ENCODE measurements around the gene AP3S1. TPM values are rescaled to one million over a fixed set of nuclear protein-coding genes. Genes with fewer than 3 reads are reported as not detected.

Gene AP3S1
- total RNA-seq, 2 experiments from 2014 or later, result 33.2 to 33.6 TPM

GRCh38 chr5:115812372-115812771 lies 29.4 kb upstream of the AP3S1 start:
- Mint-ChIP-seq H3K4me3 (no peak overlapping the region), H3K27ac (no peak overlapping the region), H3K36me3 (ENCODE audit: low read depth) (no peaks in the 10 kb centered on the region), H3K27me3 (peaks cover 51% of the 10 kb centered on the region), H3K4me1 (ENCODE audit: low read depth) (peaks cover 10% of the 10 kb centered on the region), H3K9me3 (no peaks in the 10 kb centered on the region)
- Histone ChIP-seq H3K27ac (ENCODE audit: low read depth in 1 of 2, low read length in 2 of 2) (no peak overlapping the region), H3K4me1 (ENCODE audit: insufficient read depth, low read length) (peaks cover 16% of the 10 kb centered on the region), H3K36me3 (ENCODE audit: insufficient read depth, low read length) (no peaks in the 10 kb centered on the region), H3K27me3 (ENCODE audit: control insufficient read depth in 1 of 2, insufficient read depth in 2 of 2, low read length in 2 of 2) (peaks cover 31 to 46% of the 10 kb centered on the region in 2 experiments), H3K4me3 (ENCODE audit: low read length) (no peak overlapping the region), H3K9me3 (ENCODE audit: control insufficient read depth in 1 of 2, insufficient read depth in 1 of 2, low read length in 2 of 2) (peaks cover 0 to 9% of the 10 kb centered on the region in 2 experiments)
- CTCF ChIA-PET, result no interaction called here
- no peak for TF ChIP-seq CTCF (IDR thresholded peaks at IDR 0.05)
- intact Hi-C loops (cut with DNase I, micrococcal nuclease), result no loop called here
- POLR2A ChIA-PET, result no interaction called here
- ATAC-seq (ENCODE audit: poor library complexity), result no peak
- no peak for DNase-seq

GRCh38 chr5:115813719-115814118 lies 28.0 kb upstream of the AP3S1 start:
- intact Hi-C loops (cut with DNase I, micrococcal nuclease), result no loop called here
- Histone ChIP-seq H3K27ac (ENCODE audit: low read depth in 1 of 2, low read length in 2 of 2) (no peak overlapping the region), H3K27me3 (ENCODE audit: control insufficient read depth in 1 of 2, insufficient read depth in 2 of 2, low read length in 2 of 2) (peaks cover 33 to 59% of the 10 kb centered on the region in 2 experiments), H3K4me3 (ENCODE audit: low read length) (no peak overlapping the region), H3K4me1 (ENCODE audit: insufficient read depth, low read length) (peaks cover 16% of the 10 kb centered on the region), H3K9me3 (ENCODE audit: control insufficient read depth in 1 of 2, insufficient read depth in 1 of 2, low read length in 2 of 2) (peaks cover 0 to 9% of the 10 kb centered on the region in 2 experiments), H3K36me3 (ENCODE audit: insufficient read depth, low read length) (no peaks in the 10 kb centered on the region)
- Mint-ChIP-seq H3K27ac (no peak overlapping the region), H3K4me1 (ENCODE audit: low read depth) (peaks cover 10% of the 10 kb centered on the region), H3K36me3 (ENCODE audit: low read depth) (no peaks in the 10 kb centered on the region), H3K27me3 (peaks cover 63% of the 10 kb centered on the region), H3K4me3 (no peak overlapping the region), H3K9me3 (no peaks in the 10 kb centered on the region)
- ChIA-PET CTCF (no interaction called here), POLR2A (no interaction called here)
- TF ChIP-seq CTCF (IDR thresholded peaks at IDR 0.05), result no peak
- no peak for ATAC-seq (ENCODE audit: poor library complexity)
- DNase-seq, result no peak

- peak in 1 of 14 experiments; percentile 4 for DNase-seq
- no peak overlapping the region for H3K27ac ChIP-seq (ENCODE audit: low read depth in 1 of 2, low read length in 2 of 2)
- Mint-ChIP-seq H3K27me3 (peaks cover 78% of the 10 kb centered on the region), H3K36me3 (ENCODE audit: low read depth) (no peaks in the 10 kb centered on the region), H3K4me1 (ENCODE audit: low read depth) (peaks cover 10% of the 10 kb centered on the region), H3K9me3 (no peaks in the 10 kb centered on the region), H3K27ac (no peak overlapping the region), H3K4me3 (peak overlapping the region; percentile 35)
- ChIA-PET POLR2A (no interaction called here), CTCF (no interaction called here)
- no peak for ATAC-seq (ENCODE audit: poor library complexity)
- peaks cover 37 to 59% of the 10 kb centered on the region in 2 experiments for H3K27me3 ChIP-seq (ENCODE audit: control insufficient read depth in 1 of 2, insufficient read depth in 2 of 2, low read length in 2 of 2)
- H3K4me1 ChIP-seq (ENCODE audit: insufficient read depth, low read length), result peaks cover 16% of the 10 kb centered on the region
- H3K9me3 ChIP-seq (ENCODE audit: control insufficient read depth in 1 of 2, insufficient read depth in 1 of 2, low read length in 2 of 2), result peaks cover 0 to 9% of the 10 kb centered on the region in 2 experiments
- intact Hi-C loops (cut with DNase I, micrococcal nuclease), result no loop called here
- no peak for TF ChIP-seq CTCF (IDR thresholded peaks at IDR 0.05)
- H3K36me3 ChIP-seq (ENCODE audit: insufficient read depth, low read length), result no peaks in the 10 kb centered on the region
- H3K4me3 ChIP-seq (ENCODE audit: low read length), result no peak overlapping the region
Observed at GRCh38 chr5:115815006-115815692, 26.6 kb upstream of the AP3S1 start.

All from CD4-positive, alpha-beta T cell (primary cell).